Left hindlimb (tissue), 1 donor: ENCODE results near the gene ATG101.

ENCODE experiments used
- DNase-seq: peaks from one replicate; pipeline ENCODE4 v3.0.0-alpha.2; 2018

Gene ATG101

GRCh38 chr12:52069327-52070184 lies at the start of gene ATG101:
TSS of gene ATG101 (plus strand) at chr12:52069978. CDS start at chr12:52073651, 3,673 bp downstream.
- DNase-seq: peak; percentile 94

GRCh38 chr12:52020539-52021336 lies 49.0 kb upstream of the ATG101 start:
- peak; percentile 62 for DNase-seq

- DNase-seq: peak; percentile 36
Observed at GRCh38 chr12:52022841-52023181, 47.0 kb upstream of the ATG101 start.

- DNase-seq: peak; percentile 84
Observed at GRCh38 chr12:52023182-52023975, 46.4 kb upstream of the ATG101 start.

- no peak for DNase-seq
Observed at GRCh38 chr12:52023976-52024688, 45.6 kb upstream of the ATG101 start.

- DNase-seq: no peak
Observed at GRCh38 chr12:52024845-52025230, 44.9 kb upstream of the ATG101 start.

GRCh38 chr12:52026263-52026662 lies 43.5 kb upstream of the ATG101 start:
- DNase-seq: no peak

- no peak for DNase-seq
Observed at GRCh38 chr12:52027085-52027843, 42.5 kb upstream of the ATG101 start.

- no peak for DNase-seq
Observed at GRCh38 chr12:52029685-52030084, 40.1 kb upstream of the ATG101 start.

- peak; percentile 77 for DNase-seq
Observed at GRCh38 chr12:52032446-52032803, 37.4 kb upstream of the ATG101 start.

- DNase-seq: peak; percentile 98
Observed at GRCh38 chr12:52032804-52033445, 36.9 kb upstream of the ATG101 start.

GRCh38 chr12:52033446-52034140 lies 36.2 kb upstream of the ATG101 start:
- no peak for DNase-seq

GRCh38 chr12:52035190-52035589 lies 34.6 kb upstream of the ATG101 start:
- DNase-seq: no peak

- no peak for DNase-seq
Observed at GRCh38 chr12:52035926-52036325, 33.9 kb upstream of the ATG101 start.

- peak; percentile 91 for DNase-seq
Observed at GRCh38 chr12:52036587-52037171, 33.1 kb upstream of the ATG101 start.

- DNase-seq: peak; percentile 83
Observed at GRCh38 chr12:52037248-52037861, 32.4 kb upstream of the ATG101 start.

GRCh38 chr12:52038447-52038846 lies 31.3 kb upstream of the ATG101 start:
- DNase-seq: no peak

GRCh38 chr12:52041035-52041434 lies 28.7 kb upstream of the ATG101 start:
- DNase-seq: no peak

GRCh38 chr12:52041695-52042123 lies 28.1 kb upstream of the ATG101 start:
- no peak for DNase-seq
